HG03045 (cell line): ENCODE measurements around the gene FLNB.

ENCODE experiments used
- ATAC-seq: cut with Tn5 transposase; IDR thresholded peaks from one replicate; pipeline ENCODE4 v1.9.1; 2021; ENCODE audit warnings: mild to moderate bottlenecking, moderate library complexity; ENCODE audit not compliant: unreplicated experiment

FLNB gene

DNA sequence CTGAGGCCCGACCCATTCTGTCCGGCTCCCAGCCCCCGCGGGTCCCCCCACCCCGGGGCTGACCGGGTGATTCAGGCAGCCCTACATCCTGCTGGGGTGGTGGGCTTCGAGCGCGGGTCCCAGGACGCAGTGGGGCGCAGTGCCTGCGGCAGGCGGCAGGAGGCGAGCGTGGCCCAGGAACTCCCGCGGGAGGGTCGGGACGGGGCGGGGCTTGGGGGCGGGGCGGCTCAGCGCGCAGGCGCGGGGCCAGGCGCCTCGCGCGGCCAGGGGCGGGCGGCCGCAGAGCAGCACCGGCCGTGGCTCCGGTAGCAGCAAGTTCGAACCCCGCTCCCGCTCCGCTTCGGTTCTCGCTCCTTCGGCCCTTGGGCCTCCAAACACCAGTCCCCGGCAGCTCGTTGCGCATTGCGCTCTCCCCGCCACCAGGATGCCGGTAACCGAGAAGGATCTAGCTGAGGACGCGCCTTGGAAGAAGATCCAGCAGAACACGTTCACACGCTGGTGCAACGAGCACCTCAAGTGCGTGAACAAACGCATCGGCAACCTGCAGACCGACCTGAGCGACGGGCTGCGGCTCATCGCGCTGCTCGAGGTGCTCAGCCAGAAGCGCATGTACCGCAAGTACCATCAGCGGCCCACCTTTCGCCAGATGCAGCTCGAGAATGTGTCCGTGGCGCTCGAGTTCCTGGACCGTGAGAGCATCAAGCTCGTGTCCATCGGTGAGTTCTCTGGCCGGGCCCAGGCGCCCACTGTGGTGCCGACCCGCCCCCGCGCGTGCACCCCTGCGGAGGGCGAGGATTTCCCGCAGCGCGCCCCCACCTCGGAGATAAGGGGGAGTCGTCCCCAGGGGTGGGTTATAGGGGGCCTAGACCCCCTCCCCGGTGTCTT lies at the start of gene FLNB:
TSS of gene FLNB (plus strand) at position 282 of the 885 bp plus-strand sequence. CDS start at position 425, 143 bp downstream.
- ATAC-seq, result peak; percentile 72

DNA sequence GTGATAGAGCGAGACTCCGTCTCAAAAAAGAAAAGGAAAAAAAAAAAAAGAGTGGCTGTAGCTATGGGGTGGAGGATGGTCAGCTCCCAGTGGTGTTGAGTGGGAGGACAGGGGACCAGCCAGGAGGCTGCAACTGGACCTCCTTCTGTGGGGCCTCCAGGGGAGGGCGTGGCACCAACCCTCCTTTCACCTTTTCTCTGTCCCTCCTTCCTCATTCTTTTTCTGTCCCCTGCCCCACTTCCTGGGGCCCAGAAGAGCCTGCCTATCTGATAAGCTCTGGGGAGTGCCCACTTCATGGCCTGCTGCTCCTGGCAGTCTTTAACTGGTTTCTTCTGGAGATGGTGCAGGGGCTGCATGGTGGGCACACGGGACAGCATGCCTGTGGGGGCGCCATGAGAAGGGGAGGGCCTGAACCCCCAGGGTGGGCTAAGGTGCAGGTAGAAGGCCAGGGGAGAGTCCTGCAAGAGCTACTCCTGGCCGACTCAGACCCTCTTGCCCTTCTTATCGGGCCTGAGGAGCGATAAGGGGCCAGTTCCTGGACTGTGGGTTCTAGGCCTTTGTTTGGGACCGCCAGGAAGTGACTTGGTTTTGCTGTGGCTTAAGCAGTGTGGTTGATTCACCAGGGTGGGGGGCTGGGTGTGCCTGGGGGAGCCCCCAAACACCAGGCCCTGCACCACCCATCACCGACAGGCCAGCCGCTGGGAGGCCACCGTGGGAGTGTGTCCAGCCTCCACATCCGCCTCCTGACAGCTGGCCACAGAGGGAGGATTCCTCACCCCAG lies 49.4 kb upstream of the FLNB start:
- no peak for ATAC-seq

GRCh38 chr3:57959423-57960173 lies 48.6 kb upstream of the FLNB start:
- ATAC-seq, result no peak

DNA sequence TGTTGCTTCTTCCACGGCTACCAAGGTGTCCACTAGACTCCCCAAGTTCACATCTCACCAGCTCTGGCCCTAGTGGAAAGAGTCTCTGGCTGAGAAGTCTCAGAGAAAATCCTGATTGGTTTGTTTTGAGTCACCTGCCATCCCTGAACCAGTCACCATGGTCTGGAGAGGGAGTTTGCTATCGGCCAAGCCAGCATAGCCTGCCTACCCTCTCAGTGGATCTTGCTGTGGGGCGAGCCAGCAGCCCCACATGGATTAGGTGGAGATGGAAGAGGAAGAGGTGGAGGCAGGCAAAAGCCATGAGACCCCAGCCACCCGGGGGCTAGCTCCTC lies 48.1 kb upstream of the FLNB start:
- no peak for ATAC-seq

DNA sequence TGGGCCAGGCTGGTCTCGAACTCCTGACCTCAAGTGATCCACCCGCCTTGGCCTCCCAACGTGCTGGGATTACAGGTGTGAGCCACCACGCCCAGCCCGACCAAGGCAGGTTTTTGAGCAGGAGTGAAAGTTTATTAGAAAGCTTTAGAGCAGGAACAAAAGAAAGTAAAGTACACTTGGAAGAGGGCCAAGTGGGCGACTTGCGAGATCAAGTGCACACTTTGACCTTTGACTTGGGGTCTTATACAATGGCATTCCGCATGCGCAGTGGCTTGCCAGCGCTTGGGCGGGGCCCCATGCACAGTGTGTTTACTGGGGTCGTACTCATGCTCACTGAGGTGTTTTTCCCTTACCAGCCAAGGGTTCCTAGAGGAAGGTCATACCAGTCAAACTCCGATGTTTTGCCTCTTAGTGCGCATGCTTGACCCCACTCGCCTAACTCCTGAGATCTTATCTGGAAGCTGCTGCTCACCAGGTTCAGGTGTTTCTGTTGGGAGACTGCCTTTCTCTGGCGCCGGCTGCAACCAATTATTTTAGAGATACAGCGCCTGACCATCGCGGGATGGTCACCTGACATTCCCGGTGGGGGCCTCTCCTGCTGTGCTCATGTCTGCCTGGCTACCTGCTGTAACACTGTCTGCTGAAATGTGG lies 46.9 kb upstream of the FLNB start:
- no peak for ATAC-seq

- ATAC-seq, result no peak
Observed at GRCh38 chr3:57961828-57962447, 46.3 kb upstream of the FLNB start.

GRCh38 chr3:57962448-57962834 lies 45.8 kb upstream of the FLNB start:
- ATAC-seq, result no peak

DNA sequence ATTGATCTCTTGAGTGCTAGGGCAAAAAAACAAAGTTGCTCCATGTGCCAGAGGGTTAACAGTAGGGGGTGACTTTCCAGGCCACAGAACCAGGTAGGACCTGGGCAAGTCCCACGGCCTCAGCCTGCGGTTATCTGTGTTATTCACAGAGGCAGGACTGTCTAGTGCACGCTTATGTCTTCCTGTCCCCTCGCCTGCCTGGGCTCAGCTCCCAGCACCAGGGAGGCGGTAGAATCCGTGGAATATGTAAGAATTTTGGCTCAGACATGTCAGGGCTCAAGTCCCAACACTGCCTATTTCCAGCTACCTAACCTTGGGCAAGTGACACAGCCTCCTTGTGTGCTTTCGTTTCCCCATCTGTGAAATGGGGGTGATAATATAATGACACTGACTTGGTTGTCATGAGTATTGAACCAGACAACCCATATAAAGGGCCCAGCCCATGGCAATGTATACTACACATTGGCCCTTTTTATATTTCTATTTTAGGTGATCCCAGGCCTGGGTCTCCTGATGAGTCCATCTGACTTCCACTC lies 44.3 kb upstream of the FLNB start:
- ATAC-seq, result no peak

- no peak for ATAC-seq
Observed at GRCh38 chr3:57966829-57967228, 41.4 kb upstream of the FLNB start.

- no peak for ATAC-seq
Observed at GRCh38 chr3:57967590-57967989, 40.6 kb upstream of the FLNB start.

- no peak for ATAC-seq
Observed at GRCh38 chr3:57968501-57968900, 39.7 kb upstream of the FLNB start.

DNA sequence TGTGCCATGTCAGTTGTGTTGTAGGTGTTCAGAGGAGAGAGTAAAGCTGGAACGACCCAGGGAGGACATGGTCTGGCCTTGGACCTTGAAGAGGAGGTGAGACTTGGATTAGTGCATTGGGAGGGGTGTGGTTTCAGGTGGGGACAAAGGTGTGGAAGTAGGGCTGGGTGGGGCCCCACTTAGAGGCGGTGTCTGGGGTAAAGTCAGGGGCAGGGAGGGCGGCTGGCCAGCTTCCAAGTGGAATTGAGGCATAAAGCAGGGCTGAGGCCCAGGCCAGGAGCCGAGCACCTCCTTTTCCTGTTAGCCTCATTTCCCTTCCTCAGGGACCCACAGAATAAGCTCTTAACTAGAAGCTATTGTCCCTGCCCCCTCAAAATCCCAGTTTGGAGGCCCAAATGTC lies 36.2 kb upstream of the FLNB start:
- ATAC-seq, result no peak

DNA sequence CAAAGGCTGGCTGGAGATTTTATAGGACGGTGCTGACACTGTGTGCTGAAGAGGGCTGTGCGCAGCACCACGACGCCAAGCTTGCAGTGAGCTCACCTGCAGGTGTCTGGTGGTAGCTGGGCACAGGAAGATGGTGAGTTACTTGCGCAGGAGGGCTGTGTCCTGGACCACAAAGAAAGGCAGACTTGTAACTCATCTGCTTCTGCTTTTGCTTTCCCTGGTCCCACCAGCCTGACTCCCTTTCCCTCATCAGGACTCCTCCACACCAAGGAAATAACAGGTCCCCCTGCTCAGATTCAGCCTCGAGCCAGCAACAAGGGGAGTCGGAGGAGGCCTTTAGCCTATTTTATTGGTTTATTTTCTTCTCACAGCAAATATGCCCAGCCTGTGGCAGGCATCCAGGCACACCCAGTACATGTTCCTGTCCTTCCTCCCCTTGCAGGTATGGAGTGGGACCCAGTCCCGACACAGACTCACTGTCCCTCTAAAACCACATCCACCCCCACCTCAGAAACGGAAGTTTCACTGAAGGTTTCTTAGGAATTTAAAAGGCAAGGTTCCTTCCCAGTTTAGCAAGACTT lies 35.6 kb upstream of the FLNB start:
- no peak for ATAC-seq

DNA sequence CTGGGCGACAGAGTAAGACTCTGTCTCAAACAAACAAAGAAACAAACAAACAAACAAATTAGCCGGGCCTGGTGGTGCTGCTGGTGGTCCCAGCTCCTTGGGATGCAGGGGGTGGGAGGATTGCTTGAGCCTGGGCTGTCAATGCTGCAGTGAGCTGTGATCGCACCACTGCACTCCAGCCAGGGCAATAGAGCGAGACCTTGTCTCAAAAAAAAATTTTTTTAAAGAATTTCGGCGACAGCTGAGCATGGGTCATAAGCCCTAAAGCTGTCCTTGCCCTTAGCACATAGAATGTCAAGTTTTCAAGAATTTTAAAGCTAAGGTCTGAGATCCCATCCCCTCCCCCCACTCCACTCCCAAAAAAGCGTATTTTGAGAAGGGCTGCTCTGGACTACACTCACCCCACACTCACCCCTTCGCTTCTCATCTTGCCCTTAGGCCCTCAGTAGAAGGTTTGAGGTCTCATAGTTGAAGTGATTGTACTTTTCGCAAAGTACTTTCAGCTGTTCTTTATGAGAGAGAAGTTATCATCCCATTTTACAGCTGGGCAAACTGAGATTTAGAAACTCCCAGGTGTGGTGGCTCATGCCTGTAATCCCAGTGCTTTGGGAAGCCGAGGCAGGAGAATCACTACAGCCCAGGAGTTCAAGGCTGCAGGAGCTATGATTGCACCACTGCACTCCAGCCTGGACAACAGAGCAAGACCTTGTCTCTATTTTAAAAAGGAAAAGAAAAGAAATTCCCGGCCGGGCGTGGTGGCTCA lies 34.3 kb upstream of the FLNB start:
- no peak for ATAC-seq

GRCh38 chr3:57974796-57975388 lies 33.3 kb upstream of the FLNB start:
- no peak for ATAC-seq

DNA sequence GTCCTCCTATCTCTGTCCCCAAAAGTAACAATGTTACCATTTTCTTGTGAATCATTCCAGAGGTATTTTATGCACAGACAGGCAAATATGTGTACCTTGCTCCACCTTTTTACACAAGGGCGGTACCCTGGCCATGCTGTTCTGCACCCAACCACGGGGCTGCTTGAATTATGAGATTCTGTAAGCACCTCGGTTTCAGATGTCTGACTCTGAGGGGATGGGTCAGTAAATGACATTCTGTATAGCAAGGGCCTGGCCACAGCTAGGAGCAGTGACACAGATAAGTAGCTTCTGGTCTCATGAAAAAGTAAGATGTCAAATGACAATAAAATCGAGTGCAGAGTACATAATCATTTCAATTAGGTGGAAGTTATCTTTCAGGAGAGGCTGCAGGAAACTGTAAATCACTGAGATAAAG lies 30.4 kb upstream of the FLNB start:
- ATAC-seq, result no peak

- ATAC-seq, result no peak
Observed at GRCh38 chr3:57978316-57978715, 29.9 kb upstream of the FLNB start.

DNA sequence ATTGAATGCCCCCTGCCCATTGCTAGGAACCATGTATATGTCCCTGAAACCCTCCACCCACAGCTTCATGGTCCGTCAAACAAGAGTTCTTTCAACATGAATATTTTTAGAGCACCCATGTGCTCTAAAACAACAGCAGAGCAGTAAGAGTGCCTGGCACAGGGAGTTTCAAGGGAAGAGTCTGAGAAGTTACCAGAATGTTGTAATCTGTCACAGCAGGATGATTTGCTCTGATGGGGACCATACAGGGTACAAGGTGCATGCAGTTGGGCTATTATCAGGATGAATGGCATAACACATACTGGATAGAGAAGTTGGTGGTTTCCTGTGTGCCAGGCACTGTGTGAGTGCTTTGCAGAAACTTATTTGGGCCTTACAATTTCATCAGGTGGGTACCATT lies 27.8 kb upstream of the FLNB start:
- no peak for ATAC-seq
